GM21515 (cell line): ENCODE data around the gene KDM5D.

Experiments
- ATAC-seq: cut with Tn5 transposase; IDR thresholded peaks from one replicate; pipeline ENCODE4 v1.9.1; 2021; ENCODE audit not compliant: unreplicated experiment

KDM5D gene

DNA sequence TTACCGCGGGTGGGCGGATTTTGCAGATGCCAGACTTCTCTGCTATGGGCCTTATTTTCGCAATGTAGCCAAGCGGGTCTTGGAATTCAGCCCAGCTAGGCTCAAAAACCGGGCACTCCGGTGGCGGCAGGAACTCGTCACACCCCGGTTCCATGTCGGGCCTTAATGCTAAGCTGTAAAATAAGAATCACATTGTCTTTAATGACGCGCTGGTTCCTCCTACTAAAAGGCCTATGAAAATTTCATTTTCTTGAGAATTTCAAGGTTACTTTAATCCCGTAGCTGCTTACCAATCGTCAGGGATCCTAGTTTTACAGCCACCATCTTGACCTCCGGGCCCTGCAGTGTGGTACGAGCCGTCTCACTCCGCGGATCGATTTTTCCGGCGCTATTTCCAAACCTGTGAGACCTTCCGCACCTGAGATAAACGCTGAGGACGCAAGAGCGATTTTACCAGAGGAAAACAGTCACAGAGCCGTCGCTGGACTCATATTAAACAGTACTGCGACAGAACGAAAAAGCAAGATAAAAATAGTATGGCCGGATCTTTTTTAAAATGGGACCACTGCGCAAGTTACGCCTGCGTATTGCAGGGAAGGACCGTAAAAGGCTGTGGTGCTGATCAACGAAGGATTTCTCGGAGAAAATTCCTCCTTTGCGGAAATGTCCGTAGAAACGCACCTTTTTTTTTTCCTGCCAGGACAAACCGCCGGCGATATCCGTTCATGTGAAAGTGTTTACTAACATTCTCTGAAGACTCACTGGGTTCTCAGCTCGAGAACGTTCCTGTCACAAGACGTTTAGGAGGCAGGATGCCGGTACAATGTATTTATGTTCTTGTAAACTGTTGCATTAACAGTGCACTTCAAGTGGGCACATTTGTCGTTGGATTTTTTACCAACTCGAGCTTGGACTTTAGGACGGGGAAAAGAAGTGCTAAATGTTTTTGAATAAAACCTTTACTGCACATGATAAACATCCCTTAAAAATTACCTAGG, at the start of gene KDM5D:
Gene KDM5D (minus strand): TSS at position 346 of the 998 bp plus-strand sequence. CDS start 192 bp downstream, at position 154.
- peak; percentile 79 for ATAC-seq

DNA sequence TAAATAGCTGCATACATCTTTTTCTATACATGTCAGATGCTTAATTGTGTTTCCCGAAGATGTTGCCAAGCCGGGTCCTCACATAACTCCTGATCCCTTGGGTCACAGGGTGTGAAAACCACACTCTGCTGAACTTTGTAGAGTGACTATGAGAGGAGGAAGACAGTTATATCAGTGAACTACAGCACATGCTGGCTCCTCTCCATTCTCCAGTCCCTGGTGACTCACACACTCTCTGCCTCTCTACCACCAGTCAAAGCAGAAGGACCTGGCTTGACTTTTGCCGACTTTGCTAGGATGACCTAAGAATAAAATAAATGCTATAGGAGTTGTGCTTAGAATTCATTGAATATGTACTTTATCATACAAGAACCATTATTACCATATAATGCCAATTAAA, 23.8 kb upstream of the KDM5D start:
- no peak for ATAC-seq

DNA sequence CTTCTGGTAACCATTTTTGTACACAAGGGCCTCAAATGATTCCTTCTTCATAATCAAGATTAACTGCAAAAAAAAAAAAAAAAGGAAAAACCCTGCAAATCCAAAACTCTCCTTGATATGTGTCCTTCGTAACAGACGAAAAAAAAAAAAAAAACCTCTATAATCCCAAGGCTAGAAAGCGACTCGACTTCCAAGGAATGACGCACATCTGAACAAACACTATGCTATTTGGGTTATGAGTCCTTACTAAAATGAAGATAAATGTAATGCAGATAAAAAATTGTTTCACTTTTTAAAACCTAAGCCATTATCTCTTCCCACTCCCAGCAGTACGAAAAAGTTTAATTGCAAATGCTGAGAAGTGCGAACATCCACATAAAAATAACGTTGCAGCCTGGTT, 1.2 kb downstream of the KDM5D start:
- no peak for ATAC-seq

DNA sequence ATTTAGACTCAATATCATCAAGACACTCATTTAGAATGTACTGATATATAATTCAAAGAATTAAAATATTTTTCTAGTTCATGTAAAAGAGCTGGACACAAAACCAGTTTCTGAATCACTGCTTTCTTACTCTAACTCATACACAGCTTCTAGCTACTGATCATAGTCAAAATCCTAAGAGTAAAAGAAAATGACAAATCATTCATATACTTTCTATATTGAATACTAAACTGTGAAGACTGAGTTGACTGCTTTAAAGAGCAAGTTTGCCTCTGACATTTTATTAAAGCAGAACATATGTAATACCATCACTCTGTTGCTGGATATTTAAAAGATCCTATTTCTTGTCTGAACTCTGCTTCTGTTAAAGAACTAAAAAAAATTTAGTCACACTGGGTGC, 2.4 kb downstream of the KDM5D start:
- no peak for ATAC-seq

DNA sequence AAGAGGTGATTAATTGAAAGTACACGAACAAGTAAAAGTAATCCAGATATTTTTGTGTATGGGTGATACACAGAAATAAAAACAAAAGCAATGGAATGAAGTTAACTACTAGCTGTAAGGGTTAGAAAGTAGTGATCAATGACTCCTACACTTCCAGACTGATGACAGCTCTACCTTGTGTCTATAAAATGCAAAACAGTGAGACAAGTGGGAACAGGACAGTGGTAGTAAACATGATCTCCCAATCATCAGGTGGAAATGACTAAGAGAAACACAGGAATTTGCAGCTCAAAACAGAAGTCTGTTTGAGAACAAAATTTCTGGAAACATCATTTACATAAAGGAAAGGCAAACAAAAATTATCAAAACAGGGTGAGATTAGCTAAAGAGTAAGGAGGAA, 10.1 kb downstream of the KDM5D start:
- no peak for ATAC-seq

DNA sequence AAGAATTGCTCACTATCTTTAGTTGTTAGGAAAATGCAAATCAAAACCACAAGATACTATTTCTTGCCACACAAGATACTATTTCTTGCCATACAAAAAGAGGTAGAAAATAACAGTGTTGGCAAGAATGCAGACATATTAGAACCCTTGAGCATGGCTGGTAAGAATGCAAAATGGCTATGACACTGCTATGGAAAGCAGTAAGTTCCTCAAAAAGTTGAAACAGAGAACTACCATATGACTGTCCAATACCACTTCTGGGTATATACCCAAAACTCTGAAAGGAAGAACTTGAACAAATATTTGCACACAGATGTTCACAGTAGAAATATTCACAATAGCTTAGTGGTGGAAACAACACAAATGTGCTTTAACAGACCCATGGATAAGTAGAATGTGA, 26.6 kb downstream of the KDM5D start:
- peak; percentile 91 for ATAC-seq

DNA sequence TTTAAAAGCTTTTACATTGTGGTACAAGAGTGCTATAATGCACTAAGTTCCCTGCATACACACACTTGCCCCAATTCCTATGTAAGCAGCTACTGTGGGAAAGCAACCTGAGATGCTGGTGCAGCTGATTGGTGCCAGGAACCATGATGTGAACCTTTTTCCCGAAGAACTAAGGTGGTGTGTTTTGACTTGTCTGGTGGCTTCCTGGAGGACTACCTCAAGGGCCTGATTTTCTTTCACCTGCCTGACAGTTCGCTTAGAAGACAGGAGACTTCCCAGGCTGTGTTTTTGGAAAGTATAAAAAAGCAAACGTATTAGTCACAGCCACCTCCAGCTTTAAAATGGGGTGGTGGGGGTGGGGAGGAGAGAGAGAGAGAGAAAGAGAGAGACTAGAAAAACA, 27.4 kb downstream of the KDM5D start:
- no peak for ATAC-seq

DNA sequence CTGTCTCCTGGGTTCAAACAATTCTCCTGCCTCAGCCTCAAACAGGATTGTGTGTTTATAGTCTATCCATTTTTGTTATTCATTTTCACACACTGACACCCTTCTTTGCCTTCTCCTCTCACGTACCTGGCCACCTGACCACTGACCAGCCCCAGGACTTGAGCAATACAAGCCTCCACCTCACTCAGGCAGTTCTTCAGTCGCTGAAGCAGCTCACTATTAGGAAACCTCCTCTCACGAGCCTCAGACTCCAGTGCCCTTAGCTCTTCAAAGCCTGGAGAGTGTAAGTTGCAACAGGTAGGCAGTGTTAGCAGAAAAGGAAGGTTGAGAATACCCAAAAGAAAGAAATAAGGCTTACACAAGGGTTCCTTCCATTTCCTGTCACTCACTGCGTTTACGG, 29.3 kb downstream of the KDM5D start:
- no peak for ATAC-seq

DNA sequence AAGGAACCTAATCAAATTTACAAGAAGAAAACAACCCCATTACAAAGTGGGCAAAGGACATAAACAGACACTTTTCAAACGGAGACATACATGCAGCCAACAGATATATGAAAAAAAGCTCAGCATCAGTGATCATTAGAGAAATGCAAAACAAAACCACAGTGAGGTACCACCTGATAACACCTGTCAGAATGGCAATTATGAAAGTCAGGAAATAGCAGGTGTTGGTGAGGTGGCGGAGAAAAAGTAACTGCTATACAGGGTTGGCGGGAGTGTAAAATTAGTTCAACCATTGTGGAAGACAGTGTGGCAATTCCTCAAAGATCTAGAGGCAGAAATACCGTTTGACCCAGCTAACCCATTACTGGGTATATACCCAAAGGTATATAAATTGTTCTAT, 31.1 kb downstream of the KDM5D start:
- no peak for ATAC-seq

DNA sequence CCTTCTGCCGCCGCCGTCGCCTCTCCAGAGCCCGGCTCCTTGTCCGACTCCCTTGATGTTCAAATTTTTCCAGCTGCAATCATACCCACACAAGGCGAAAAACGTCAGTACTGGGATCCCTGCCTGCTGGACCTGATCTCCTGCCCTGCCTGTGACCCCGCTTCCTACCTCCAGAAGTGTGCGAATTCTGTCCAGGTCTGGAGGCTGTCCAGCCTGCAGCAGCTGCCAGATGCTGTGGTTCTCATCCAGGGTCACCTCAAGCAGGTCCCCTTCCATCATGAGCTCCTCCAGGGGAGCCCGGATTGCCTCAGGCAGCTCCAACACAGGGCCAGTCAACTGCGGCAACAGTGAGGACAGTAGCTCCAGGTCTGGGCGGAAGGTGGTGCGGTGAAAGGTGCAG, 38.3 kb downstream of the KDM5D start:
- ATAC-seq: no peak

DNA sequence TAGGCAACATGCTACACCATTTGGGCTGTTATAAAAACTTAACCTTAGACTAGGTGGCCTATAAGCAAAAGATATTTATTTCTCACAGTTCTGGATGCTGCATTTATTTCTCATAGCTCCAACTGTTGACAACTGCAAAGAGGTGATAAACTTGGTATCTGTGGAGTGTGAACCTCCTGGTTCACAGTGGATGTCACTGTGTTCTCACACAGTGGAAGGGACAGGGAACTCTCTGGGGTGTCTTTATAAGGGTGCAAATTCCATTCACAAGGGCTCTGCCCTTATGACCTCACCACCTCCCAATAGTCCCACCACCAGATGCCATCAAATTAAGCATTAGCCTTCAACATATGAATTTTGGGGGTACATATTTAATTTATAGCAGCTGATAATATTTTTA, 46.0 kb downstream of the KDM5D start:
- no peak for ATAC-seq

DNA sequence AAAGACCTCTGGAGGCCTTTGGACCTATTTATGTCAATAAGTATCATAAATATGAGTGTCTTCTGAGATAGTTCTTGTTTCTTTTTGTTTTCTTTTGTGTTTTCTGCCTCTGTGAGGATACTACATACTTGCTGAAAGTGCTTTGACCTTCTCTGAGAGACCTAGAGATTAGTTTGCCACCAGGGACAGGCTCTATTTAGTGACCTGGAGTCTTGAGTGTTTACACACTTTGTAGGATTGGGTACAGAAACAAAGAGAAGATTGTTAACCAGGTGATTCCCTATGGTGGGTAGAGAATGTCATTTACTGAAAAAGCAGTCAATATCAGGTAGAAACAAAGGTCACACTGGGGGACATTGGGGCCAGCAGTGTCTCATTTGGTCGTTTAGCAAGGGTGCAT, 63.7 kb downstream of the KDM5D start:
- ATAC-seq: no peak
